ENCODE measurements around the gene ISM1.

DNA sequence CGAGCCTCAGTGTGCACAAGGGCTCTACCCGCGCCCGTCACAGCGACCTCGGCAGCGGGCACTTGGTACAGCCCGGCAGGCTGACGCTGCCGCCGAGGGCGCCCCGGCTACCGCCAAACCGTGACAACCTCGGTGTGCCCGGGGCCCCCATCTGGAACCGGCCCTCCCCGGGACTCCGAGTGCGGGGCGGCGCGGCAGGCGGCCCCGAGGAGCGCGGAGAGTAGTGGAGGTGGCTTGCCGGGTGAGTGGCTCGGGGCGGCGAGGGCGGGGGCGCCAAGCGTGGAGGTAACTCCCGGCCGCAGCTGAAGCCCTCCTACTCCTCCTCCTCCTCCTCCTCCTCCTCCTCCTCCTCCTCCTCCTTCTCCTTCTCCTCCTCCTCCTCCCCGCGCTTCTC, at the start of gene ISM1:
- TF ChIP-seq POLR2A (IDR thresholded peaks at IDR 0.05) (no peak), EP300 (IDR thresholded peaks at IDR 0.05) (no peak)
- TF ChIP-seq, protein P1, sequence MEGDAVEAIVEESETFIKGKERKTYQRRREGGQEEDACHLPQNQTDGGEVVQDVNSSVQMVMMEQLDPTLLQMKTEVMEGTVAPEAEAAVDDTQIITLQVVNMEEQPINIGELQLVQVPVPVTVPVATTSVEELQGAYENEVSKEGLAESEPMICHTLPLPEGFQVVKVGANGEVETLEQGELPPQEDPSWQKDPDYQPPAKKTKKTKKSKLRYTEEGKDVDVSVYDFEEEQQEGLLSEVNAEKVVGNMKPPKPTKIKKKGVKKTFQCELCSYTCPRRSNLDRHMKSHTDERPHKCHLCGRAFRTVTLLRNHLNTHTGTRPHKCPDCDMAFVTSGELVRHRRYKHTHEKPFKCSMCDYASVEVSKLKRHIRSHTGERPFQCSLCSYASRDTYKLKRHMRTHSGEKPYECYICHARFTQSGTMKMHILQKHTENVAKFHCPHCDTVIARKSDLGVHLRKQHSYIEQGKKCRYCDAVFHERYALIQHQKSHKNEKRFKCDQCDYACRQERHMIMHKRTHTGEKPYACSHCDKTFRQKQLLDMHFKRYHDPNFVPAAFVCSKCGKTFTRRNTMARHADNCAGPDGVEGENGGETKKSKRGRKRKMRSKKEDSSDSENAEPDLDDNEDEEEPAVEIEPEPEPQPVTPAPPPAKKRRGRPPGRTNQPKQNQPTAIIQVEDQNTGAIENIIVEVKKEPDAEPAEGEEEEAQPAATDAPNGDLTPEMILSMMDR (IDR thresholded peaks at IDR 0.05) = no peak

Data from upper lobe of left lung (tissue), 4 donors.